Peyer's patch (tissue), 4 donors: Measurements from ENCODE around the gene SIPA1L3.

Experiments
- POLR2A ChIP-seq, 2 donors: fragments of 450-650 bp; IDR thresholded peaks; one replicate each; pipeline ENCODE4 v1.5.1; 2017; ENCODE audit warnings: antibody characterized with exemption in 2 of 2, mild to moderate bottlenecking in 2 of 2, moderate library complexity in 2 of 2
- TF ChIP-seq, protein P1 (sequence below), 6 experiments: fragments of 450-650 bp in 4 of 6; fragments of 200-600 bp in 2 of 6; sonication (generic) in 1 of 6; IDR thresholded peaks; one replicate each; pipeline ENCODE4 v1.5.1; 2017 to 2019; ENCODE audit warnings: antibody characterized with exemption in 6 of 6, mild to moderate bottlenecking in 3 of 6, moderate library complexity in 1 of 6

DNA sequence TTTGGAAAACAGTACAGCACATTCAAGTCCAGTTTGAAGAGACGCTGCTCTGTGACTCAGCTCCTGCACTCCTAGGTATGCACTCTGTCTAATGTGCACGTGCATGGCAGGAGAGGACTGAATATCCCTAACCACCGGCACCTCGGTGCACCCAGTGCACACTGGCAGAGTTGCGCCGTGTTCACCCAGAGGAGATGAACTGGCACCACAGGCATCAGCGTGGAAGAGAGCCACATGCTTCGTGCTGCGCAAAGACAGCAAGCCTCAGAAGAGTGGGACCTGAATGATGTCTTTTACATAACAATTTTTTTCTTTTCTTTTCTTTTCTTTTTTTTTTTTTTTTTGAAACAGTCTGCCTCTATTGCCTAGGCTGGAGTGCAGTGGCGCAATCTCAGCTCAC, 194.7 kb downstream of the SIPA1L3 start:
- TF ChIP-seq, protein P1, sequence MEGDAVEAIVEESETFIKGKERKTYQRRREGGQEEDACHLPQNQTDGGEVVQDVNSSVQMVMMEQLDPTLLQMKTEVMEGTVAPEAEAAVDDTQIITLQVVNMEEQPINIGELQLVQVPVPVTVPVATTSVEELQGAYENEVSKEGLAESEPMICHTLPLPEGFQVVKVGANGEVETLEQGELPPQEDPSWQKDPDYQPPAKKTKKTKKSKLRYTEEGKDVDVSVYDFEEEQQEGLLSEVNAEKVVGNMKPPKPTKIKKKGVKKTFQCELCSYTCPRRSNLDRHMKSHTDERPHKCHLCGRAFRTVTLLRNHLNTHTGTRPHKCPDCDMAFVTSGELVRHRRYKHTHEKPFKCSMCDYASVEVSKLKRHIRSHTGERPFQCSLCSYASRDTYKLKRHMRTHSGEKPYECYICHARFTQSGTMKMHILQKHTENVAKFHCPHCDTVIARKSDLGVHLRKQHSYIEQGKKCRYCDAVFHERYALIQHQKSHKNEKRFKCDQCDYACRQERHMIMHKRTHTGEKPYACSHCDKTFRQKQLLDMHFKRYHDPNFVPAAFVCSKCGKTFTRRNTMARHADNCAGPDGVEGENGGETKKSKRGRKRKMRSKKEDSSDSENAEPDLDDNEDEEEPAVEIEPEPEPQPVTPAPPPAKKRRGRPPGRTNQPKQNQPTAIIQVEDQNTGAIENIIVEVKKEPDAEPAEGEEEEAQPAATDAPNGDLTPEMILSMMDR (IDR thresholded peaks at IDR 0.05), result no peak
- TF ChIP-seq POLR2A (IDR thresholded peaks at IDR 0.05), result no peak
